Activated B cell treated with CpG ODN at 0.5 μM for 24 hours (primary cell): ENCODE data around the gene KRT79. TPM values are rescaled to one million over a fixed set of nuclear protein-coding genes. Genes with fewer than 3 reads are reported as not detected.

Experiments used
- ATAC-seq: fragments of 200-7000 bp; cut with Tn5 transposase; one replicate; pipeline ENCODE4 v1.10.0; 2021; ENCODE audit warnings: low read depth, mild to moderate bottlenecking, moderate library complexity
- CTCF ChIA-PET: fragments of 350-600 bp; sonication (Branson Sonifier 250); formaldehyde crosslinking; loops from one replicate; lab custom pipeline; 2021; ENCODE audit warnings: antibody characterized with exemption; lab: Charles Lee
- POLR2A ChIA-PET: fragments of 350-600 bp; sonication (Branson Sonifier 250); formaldehyde crosslinking; loops from one replicate; lab custom pipeline; 2021; ENCODE audit warnings: antibody characterized with exemption; lab: Charles Lee
- DNase-seq: peaks from one replicate; pipeline ENCODE4 v3.0.0; 2022
- H3K27ac Mint-ChIP-seq: one replicate; pipeline ENCODE4 v1.8.0; 2020; ENCODE audit warnings: mixed read lengths
- H3K27me3 Mint-ChIP-seq: one replicate; pipeline ENCODE4 v1.8.0; 2021; ENCODE audit warnings: mixed read lengths
- H3K36me3 Mint-ChIP-seq: one replicate; pipeline ENCODE4 v1.8.0; 2021; ENCODE audit warnings: low read depth, mixed read lengths
- H3K4me1 Mint-ChIP-seq: one replicate; pipeline ENCODE4 v1.8.0; 2021; ENCODE audit warnings: mixed read lengths
- H3K4me3 Mint-ChIP-seq: one replicate; pipeline ENCODE4 v1.8.0; 2020; ENCODE audit warnings: mild to moderate bottlenecking, mixed read lengths
- H3K9me3 Mint-ChIP-seq: one replicate; pipeline ENCODE4 v1.8.0; 2020; ENCODE audit warnings: mixed read lengths
- intact Hi-C: fragments of 100-400 bp; cut with micrococcal nuclease; formaldehyde crosslinking; loops from one replicate; pipeline ENCODE4 v1.15.1; 2024
- total RNA-seq: library from RNA; stranded (reverse); gene quantifications from 2 replicates; pipeline ENCODE4 v1.2.3, GENCODE V29; 2022
- TF ChIP-seq, protein P1 (sequence below): fragments of 200-600 bp; IDR thresholded peaks from one replicate; pipeline ENCODE4 v1.8.0; 2022; ENCODE audit warnings: antibody characterized with exemption, mild to moderate bottlenecking

Gene KRT79
- total RNA-seq, 1 donor from 2014 or later = not detected

GRCh38 chr12:52832985-52833905, 866 bp downstream of the KRT79 start:
- CTCF ChIA-PET = interaction anchor here (1.0 kb wide), 1 partner anchor 13 kb away, joined by 3 read pairs; no protein-coding TSS in a partner anchor
- peaks cover 15% of the 10 kb centered on the region for H3K27me3 Mint-ChIP-seq
- no peak overlapping the region for H3K4me3 Mint-ChIP-seq
- no peaks in the 10 kb centered on the region for H3K36me3 Mint-ChIP-seq
- H3K4me1 Mint-ChIP-seq = no peaks in the 10 kb centered on the region
- H3K27ac Mint-ChIP-seq = no peak overlapping the region
- POLR2A ChIA-PET = no interaction called here
- ATAC-seq = no peak
- intact Hi-C loops = no loop called here
- TF ChIP-seq, protein P1, sequence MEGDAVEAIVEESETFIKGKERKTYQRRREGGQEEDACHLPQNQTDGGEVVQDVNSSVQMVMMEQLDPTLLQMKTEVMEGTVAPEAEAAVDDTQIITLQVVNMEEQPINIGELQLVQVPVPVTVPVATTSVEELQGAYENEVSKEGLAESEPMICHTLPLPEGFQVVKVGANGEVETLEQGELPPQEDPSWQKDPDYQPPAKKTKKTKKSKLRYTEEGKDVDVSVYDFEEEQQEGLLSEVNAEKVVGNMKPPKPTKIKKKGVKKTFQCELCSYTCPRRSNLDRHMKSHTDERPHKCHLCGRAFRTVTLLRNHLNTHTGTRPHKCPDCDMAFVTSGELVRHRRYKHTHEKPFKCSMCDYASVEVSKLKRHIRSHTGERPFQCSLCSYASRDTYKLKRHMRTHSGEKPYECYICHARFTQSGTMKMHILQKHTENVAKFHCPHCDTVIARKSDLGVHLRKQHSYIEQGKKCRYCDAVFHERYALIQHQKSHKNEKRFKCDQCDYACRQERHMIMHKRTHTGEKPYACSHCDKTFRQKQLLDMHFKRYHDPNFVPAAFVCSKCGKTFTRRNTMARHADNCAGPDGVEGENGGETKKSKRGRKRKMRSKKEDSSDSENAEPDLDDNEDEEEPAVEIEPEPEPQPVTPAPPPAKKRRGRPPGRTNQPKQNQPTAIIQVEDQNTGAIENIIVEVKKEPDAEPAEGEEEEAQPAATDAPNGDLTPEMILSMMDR = no peak
- no peaks in the 10 kb centered on the region for H3K9me3 Mint-ChIP-seq
- no peak for DNase-seq

DNA sequence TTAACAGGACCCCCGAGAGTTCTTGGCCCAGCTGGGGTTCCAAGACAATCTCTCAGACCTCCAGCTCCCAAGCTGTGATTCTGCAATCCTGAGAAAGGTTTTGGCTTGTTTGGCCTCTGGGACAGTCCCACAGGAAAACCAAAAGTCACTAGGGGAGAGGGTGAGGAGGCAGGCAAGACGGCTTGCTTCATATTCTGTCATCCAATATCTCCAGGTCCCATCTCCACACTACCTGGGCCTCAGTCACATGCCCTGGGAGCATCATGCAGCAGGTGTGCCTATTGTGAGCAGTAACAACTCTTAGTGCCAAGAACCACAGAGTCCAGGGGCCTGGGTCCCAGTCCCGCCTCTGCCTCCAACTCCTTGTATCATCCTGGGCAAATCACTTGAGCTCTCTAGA, 1.7 kb downstream of the KRT79 start:
- intact Hi-C loops = no loop called here
- Mint-ChIP-seq H3K4me3 (no peak overlapping the region), H3K27ac (no peak overlapping the region), H3K4me1 (no peaks in the 10 kb centered on the region), H3K9me3 (no peaks in the 10 kb centered on the region), H3K27me3 (peaks cover 15% of the 10 kb centered on the region), H3K36me3 (no peaks in the 10 kb centered on the region)
- ChIA-PET CTCF (interaction anchor here (1.0 kb wide), 1 partner anchor 12 kb away, joined by 3 read pairs; no protein-coding TSS in a partner anchor), POLR2A (no interaction called here)
- ATAC-seq (no peak), DNase-seq (no peak)
- TF ChIP-seq, protein P1 = no peak

DNA sequence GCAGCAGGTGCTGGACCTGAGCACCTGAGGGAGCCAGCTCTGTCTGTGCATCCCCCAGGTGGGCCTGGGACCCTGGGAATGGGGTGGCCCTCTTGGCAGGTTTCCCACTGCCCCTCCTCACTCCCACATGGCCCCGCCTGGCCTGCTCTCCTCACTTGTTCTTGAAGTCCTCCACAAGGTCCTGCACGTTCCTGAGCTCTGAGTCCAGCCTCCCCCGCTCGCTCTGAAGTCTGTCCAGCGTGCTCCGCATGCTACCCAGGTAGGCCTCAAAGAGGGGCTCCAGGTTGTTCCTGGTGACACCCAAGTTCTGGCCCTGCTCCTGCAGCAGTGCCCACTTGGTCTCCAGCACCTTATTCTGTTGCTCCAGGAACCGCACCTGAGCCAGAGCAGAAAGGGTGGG, 2.9 kb downstream of the KRT79 start:
- POLR2A ChIA-PET = no interaction called here
- no peak for ATAC-seq
- Mint-ChIP-seq H3K4me1 (no peaks in the 10 kb centered on the region), H3K36me3 (no peaks in the 10 kb centered on the region), H3K27me3 (peaks cover 10% of the 10 kb centered on the region), H3K9me3 (no peaks in the 10 kb centered on the region), H3K4me3 (no peak overlapping the region), H3K27ac (no peak overlapping the region)
- CTCF ChIA-PET = no interaction called here
- TF ChIP-seq, protein P1 = no peak
- DNase-seq = no peak
- intact Hi-C loops = no loop called here

- POLR2A ChIA-PET = no interaction called here
- H3K27me3 Mint-ChIP-seq = peaks cover 7% of the 10 kb centered on the region
- intact Hi-C loops = no loop called here
- no peaks in the 10 kb centered on the region for H3K36me3 Mint-ChIP-seq
- ATAC-seq (no peak), DNase-seq (no peak)
- no peaks in the 10 kb centered on the region for H3K9me3 Mint-ChIP-seq
- H3K4me3 Mint-ChIP-seq = no peak overlapping the region
- H3K27ac Mint-ChIP-seq = no peak overlapping the region
- CTCF ChIA-PET = no interaction called here
- TF ChIP-seq, protein P1 = no peak
- H3K4me1 Mint-ChIP-seq = no peaks in the 10 kb centered on the region
Measured at GRCh38 chr12:52829986-52830770, 3.9 kb downstream of the KRT79 start.

DNA sequence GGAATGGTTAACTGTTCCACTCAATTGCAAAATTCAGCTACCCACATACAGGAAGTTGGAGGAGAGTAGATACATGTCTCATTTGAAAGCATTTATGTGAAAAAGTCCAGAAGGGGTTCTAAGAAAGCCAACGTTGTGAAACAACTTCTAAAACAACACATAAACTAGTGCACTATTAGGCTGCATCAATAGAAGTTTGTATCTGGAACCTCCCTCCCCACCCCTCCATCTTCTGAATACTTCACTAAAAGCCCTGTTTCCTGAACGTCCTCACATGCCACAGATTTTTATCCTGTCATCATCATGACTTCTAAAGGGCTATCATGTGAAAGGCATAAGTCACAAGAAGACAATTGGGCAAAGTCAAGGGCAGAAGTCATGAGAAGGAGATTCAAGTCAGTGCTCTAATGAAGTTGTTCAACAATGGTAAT, 5.5 kb downstream of the KRT79 start:
- CTCF ChIA-PET = no interaction called here
- TF ChIP-seq, protein P1 = no peak
- intact Hi-C loops = no loop called here
- DNase-seq (no peak), ATAC-seq (no peak)
- H3K27ac Mint-ChIP-seq = no peak overlapping the region
- H3K36me3 Mint-ChIP-seq = no peaks in the 10 kb centered on the region
- H3K27me3 Mint-ChIP-seq = peaks cover 7% of the 10 kb centered on the region
- no peaks in the 10 kb centered on the region for H3K9me3 Mint-ChIP-seq
- no peaks in the 10 kb centered on the region for H3K4me1 Mint-ChIP-seq
- POLR2A ChIA-PET = no interaction called here
- no peak overlapping the region for H3K4me3 Mint-ChIP-seq
